Measurements from ENCODE around the gene NEK11. TPM values are rescaled to one million over a fixed set of nuclear protein-coding genes. Genes with fewer than 3 reads are reported as not detected.

Gene NEK11
- total RNA-seq, 1 experiment from 2014 or later: 5.0 TPM

GRCh38 chr3:131323014-131323413, 296.3 kb downstream of the NEK11 start:
- Histone ChIP-seq H3K9me3 (ENCODE audit: low read depth, low read length, poor library complexity, severe bottlenecking) (no peaks in the 10 kb centered on the region), H3K4me3 (ENCODE audit: low read depth, low read length, poor library complexity, severe bottlenecking) (no peak overlapping the region), H3K36me3 (ENCODE audit: insufficient read depth, low read length, poor library complexity, severe bottlenecking) (no peaks in the 10 kb centered on the region), H3K27ac (ENCODE audit: low read depth, low read length, poor library complexity, severe bottlenecking) (no peak overlapping the region), H3K4me1 (ENCODE audit: insufficient read depth, low read length, poor library complexity, severe bottlenecking) (no peaks in the 10 kb centered on the region), H3K27me3 (replicated peaks; ENCODE audit: insufficient read depth, low read depth, low read length, poor library complexity) (no peaks in the 10 kb centered on the region)
- ChIA-PET CTCF (no interaction called here), POLR2A (ENCODE audit: low non-redundant PET) (no interaction called here)
- intact Hi-C loops (cut with micrococcal nuclease; ENCODE audit: unreplicated experiment): no loop called here
- DNase-seq (ENCODE audit: low spot score): no peak
- no TSS peak for BruUV-seq (replicated peaks)
- TF ChIP-seq CTCF (conservative IDR thresholded peaks at IDR 0.05; ENCODE audit: low read depth, low read length) (no peak), EZH2 (IDR thresholded peaks at IDR 0.05; ENCODE audit: borderline replicate concordance, low read depth, low read length, poor library complexity, severe bottlenecking) (no peak)

GRCh38 chr3:131323792-131324191, 297.1 kb downstream of the NEK11 start:
- H3K9me3 ChIP-seq (ENCODE audit: low read depth, low read length, poor library complexity, severe bottlenecking): no peaks in the 10 kb centered on the region
- H3K4me1 ChIP-seq (ENCODE audit: insufficient read depth, low read length, poor library complexity, severe bottlenecking): no peaks in the 10 kb centered on the region
- ChIA-PET CTCF (no interaction called here), POLR2A (ENCODE audit: low non-redundant PET) (no interaction called here)
- DNase-seq (ENCODE audit: low spot score): no peak
- H3K36me3 ChIP-seq (ENCODE audit: insufficient read depth, low read length, poor library complexity, severe bottlenecking): no peaks in the 10 kb centered on the region
- no TSS peak for BruUV-seq (replicated peaks)
- TF ChIP-seq CTCF (conservative IDR thresholded peaks at IDR 0.05; ENCODE audit: low read depth, low read length): no peak
- TF ChIP-seq EZH2 (IDR thresholded peaks at IDR 0.05; ENCODE audit: borderline replicate concordance, low read depth, low read length, poor library complexity, severe bottlenecking): no peak
- intact Hi-C loops (cut with micrococcal nuclease; ENCODE audit: unreplicated experiment): no loop called here
- H3K27me3 ChIP-seq (replicated peaks; ENCODE audit: insufficient read depth, low read depth, low read length, poor library complexity): no peaks in the 10 kb centered on the region
- H3K4me3 ChIP-seq (ENCODE audit: low read depth, low read length, poor library complexity, severe bottlenecking): no peak overlapping the region
- no peak overlapping the region for H3K27ac ChIP-seq (ENCODE audit: low read depth, low read length, poor library complexity, severe bottlenecking)

- no TSS peak for BruUV-seq (replicated peaks)
- no peak for DNase-seq (ENCODE audit: low spot score)
- TF ChIP-seq CTCF (conservative IDR thresholded peaks at IDR 0.05; ENCODE audit: low read depth, low read length) (no peak), EZH2 (IDR thresholded peaks at IDR 0.05; ENCODE audit: borderline replicate concordance, low read depth, low read length, poor library complexity, severe bottlenecking) (no peak)
- Histone ChIP-seq H3K36me3 (ENCODE audit: insufficient read depth, low read length, poor library complexity, severe bottlenecking) (no peaks in the 10 kb centered on the region), H3K4me1 (ENCODE audit: insufficient read depth, low read length, poor library complexity, severe bottlenecking) (no peaks in the 10 kb centered on the region), H3K4me3 (ENCODE audit: low read depth, low read length, poor library complexity, severe bottlenecking) (no peak overlapping the region), H3K9me3 (ENCODE audit: low read depth, low read length, poor library complexity, severe bottlenecking) (no peaks in the 10 kb centered on the region), H3K27ac (ENCODE audit: low read depth, low read length, poor library complexity, severe bottlenecking) (no peak overlapping the region), H3K27me3 (replicated peaks; ENCODE audit: insufficient read depth, low read depth, low read length, poor library complexity) (no peaks in the 10 kb centered on the region)
- intact Hi-C loops (cut with micrococcal nuclease; ENCODE audit: unreplicated experiment): no loop called here
- POLR2A ChIA-PET (ENCODE audit: low non-redundant PET): no interaction called here
- CTCF ChIA-PET: no interaction called here
Measured at GRCh38 chr3:131324923-131325322, 298.2 kb downstream of the NEK11 start.

Data from A673 (cell line).